Fibroblast of upper back skin (primary cell): ENCODE results near the gene FKBP5.
"Not testable (repeated sequence)": the region's sequence is repeated elsewhere in the genome, so short reads cannot be mapped to it uniquely, and the experiment has no call there.

Experiments used
- DNase-seq: peaks from one replicate; pipeline ENCODE4 v3.0.0-alpha.2; 2013

FKBP5 gene

GRCh38 chr6:35688605-35689322 lies at the start of gene FKBP5:
TSS of gene FKBP5 (minus strand) at chr6:35688915. CDS start at chr6:35642824, 46,091 bp downstream.
- peak; percentile 85 for DNase-seq

GRCh38 chr6:35737413-35738211 lies 48.9 kb upstream of the FKBP5 start:
- peak; percentile 83 for DNase-seq

- no peak for DNase-seq
Measured at GRCh38 chr6:35736982-35737412, 48.3 kb upstream of the FKBP5 start, which contains the start of gene ARMC12. TSS of gene ARMC12 (plus strand) at chr6:35737032. CDS start at chr6:35737109, 77 bp downstream.

GRCh38 chr6:35736253-35736894 lies 47.7 kb upstream of the FKBP5 start:
- DNase-seq, result peak; percentile 64

GRCh38 chr6:35735452-35735851 lies 46.7 kb upstream of the FKBP5 start:
- DNase-seq, result no peak

- not testable (repeated sequence) for DNase-seq
Measured at GRCh38 chr6:35734319-35734718, 45.6 kb upstream of the FKBP5 start.

- no peak for DNase-seq
Measured at GRCh38 chr6:35733633-35734032, 44.9 kb upstream of the FKBP5 start.

GRCh38 chr6:35731736-35732532 lies 43.2 kb upstream of the FKBP5 start:
- peak; percentile 94 for DNase-seq

- peak; percentile 81 for DNase-seq
Measured at GRCh38 chr6:35731414-35731735, 42.7 kb upstream of the FKBP5 start.

- DNase-seq, result no peak
Measured at GRCh38 chr6:35730745-35731413, 42.2 kb upstream of the FKBP5 start.

GRCh38 chr6:35729722-35730121 lies 41.0 kb upstream of the FKBP5 start:
- no peak for DNase-seq

GRCh38 chr6:35728683-35729678 lies 40.3 kb upstream of the FKBP5 start:
- DNase-seq, result no peak

- DNase-seq, result peak; percentile 94
Measured at GRCh38 chr6:35727935-35728682, 39.4 kb upstream of the FKBP5 start.

- peak; percentile 73 for DNase-seq
Measured at GRCh38 chr6:35727231-35727934, 38.7 kb upstream of the FKBP5 start.

- no peak for DNase-seq
Measured at GRCh38 chr6:35725721-35726438, 37.2 kb upstream of the FKBP5 start.

GRCh38 chr6:35725081-35725708 lies 36.5 kb upstream of the FKBP5 start:
- no peak for DNase-seq

- DNase-seq, result no peak
Measured at GRCh38 chr6:35724471-35724870, 35.8 kb upstream of the FKBP5 start.

- no peak for DNase-seq
Measured at GRCh38 chr6:35724059-35724458, 35.3 kb upstream of the FKBP5 start.
